ENCODE results near the gene GADD45GIP1.

GADD45GIP1 gene

DNA sequence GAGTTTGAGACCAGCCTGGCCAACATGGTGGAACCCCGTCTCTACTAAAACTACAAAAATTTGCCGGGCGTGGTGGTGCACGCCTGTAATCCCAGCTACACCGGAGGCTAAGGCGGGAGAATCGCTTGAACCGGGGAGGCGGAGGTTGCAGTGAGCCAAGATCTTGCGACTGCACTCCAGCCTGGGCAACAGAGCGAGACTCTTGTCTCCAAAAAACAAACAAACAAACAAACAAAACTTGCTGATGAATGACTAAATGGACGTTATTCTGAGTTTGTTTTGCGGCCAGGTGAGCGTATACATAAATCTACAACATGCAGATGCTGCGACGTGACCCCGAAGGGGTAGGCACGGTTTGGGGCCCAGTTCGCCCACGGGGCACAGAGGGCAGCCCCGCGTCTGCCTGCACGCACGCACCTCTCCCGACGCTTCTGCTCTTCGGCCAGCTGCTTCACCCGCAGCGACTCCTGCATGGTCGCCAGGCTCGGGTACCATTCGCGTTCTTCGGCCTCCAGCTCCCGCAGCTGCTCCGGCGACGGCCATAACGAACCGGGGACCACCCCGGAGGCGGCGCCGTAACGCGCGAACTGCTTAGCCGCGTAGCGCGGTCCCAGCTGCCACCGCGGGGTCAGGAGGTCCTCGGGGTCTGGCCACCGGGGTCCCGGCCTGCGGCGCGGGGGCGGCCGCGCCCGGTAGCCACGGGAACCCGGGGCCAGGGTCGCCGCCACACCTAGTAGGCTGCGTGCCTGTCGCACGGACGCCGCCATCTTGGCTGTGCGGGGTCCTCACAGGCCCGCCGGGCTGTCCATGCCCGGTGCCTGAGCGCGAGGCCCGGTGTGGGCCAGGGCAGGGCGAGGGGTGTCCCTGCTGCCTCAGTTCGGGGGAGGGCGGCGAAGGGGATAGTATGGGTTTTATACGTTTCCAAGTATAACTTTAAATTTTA lies at the start of gene GADD45GIP1:
Gene GADD45GIP1, minus strand, starts transcription at position 778 of the 943 bp plus-strand sequence. Its CDS starts 11 bp downstream, at position 767.
- peak within 1 kb of the TSS; percentile 89 for H3K4me3 ChIP-seq (replicated peaks; ENCODE audit: low read depth, low read length)
- DNase-seq (ENCODE audit: extremely low read depth, low read depth), result peak; percentile 26
- TF ChIP-seq CTCF (IDR thresholded peaks at IDR 0.05; ENCODE audit: low read depth, low read length, missing control alignments), result no peak

GRCh38 chr19:13005861-13006370 lies 48.9 kb upstream of the GADD45GIP1 start:
- no peak overlapping the region for H3K4me3 ChIP-seq (replicated peaks; ENCODE audit: low read depth, low read length)
- no peak for TF ChIP-seq CTCF (IDR thresholded peaks at IDR 0.05; ENCODE audit: low read depth, low read length, missing control alignments)
- no peak for DNase-seq (ENCODE audit: extremely low read depth, low read depth)

DNA sequence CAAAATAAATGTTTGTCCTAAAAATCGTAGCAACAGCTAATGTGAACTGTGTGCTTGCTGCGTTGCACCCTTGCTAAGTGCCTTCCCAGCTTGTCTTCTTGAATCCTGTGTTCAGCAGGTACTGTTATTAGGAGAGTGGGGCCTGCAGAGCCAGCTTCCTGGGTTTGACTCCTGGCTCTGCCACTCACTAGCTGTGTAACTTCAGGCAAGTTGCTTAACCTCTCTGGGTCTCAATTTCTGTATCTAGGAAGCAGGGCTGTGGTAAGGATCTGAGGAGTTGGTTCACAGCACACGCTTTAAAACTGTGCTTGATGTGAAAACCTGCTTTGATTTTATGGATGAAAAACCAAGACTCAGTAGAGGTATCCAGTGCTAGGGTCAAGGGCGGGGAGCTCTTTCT lies 48.2 kb upstream of the GADD45GIP1 start:
- no peak overlapping the region for H3K4me3 ChIP-seq (replicated peaks; ENCODE audit: low read depth, low read length)
- TF ChIP-seq CTCF (IDR thresholded peaks at IDR 0.05; ENCODE audit: low read depth, low read length, missing control alignments), result no peak
- DNase-seq (ENCODE audit: extremely low read depth, low read depth), result no peak

- no peak for TF ChIP-seq CTCF (IDR thresholded peaks at IDR 0.05; ENCODE audit: low read depth, low read length, missing control alignments)
- no peak for DNase-seq (ENCODE audit: extremely low read depth, low read depth)
- H3K4me3 ChIP-seq (replicated peaks; ENCODE audit: low read depth, low read length), result no peak overlapping the region
Measured at GRCh38 chr19:13004273-13004672, 47.2 kb upstream of the GADD45GIP1 start.

- H3K4me3 ChIP-seq (replicated peaks; ENCODE audit: low read depth, low read length), result no peak overlapping the region
- DNase-seq (ENCODE audit: extremely low read depth, low read depth), result no peak
- TF ChIP-seq CTCF (IDR thresholded peaks at IDR 0.05; ENCODE audit: low read depth, low read length, missing control alignments), result no peak
Measured at GRCh38 chr19:13003081-13003480, 46.1 kb upstream of the GADD45GIP1 start.

- TF ChIP-seq CTCF (IDR thresholded peaks at IDR 0.05; ENCODE audit: low read depth, low read length, missing control alignments), result no peak
- no peak overlapping the region for H3K4me3 ChIP-seq (replicated peaks; ENCODE audit: low read depth, low read length)
- no peak for DNase-seq (ENCODE audit: extremely low read depth, low read depth)
Measured at GRCh38 chr19:13002166-13002898, 45.3 kb upstream of the GADD45GIP1 start.
